NOMO-1 treated with DMSO at 0.1 percent for 48 hours (cell line): ENCODE data around the gene NEK10.

Experiments
- DNase-seq: peaks from one replicate; lab custom pipeline; 2025; ENCODE audit not compliant: unreplicated experiment; lab: John Stamatoyannopoulos, UW

Gene NEK10

GRCh38 chr3:27073912-27074311, 295.3 kb downstream of the NEK10 start:
- no peak for DNase-seq

GRCh38 chr3:27072810-27073651, 296.2 kb downstream of the NEK10 start:
- DNase-seq, result no peak

- DNase-seq, result no peak
Measured at GRCh38 chr3:27060336-27060735, 308.8 kb downstream of the NEK10 start.
